ENCODE measurements around the gene TP53BP1.

TP53BP1 gene

DNA sequence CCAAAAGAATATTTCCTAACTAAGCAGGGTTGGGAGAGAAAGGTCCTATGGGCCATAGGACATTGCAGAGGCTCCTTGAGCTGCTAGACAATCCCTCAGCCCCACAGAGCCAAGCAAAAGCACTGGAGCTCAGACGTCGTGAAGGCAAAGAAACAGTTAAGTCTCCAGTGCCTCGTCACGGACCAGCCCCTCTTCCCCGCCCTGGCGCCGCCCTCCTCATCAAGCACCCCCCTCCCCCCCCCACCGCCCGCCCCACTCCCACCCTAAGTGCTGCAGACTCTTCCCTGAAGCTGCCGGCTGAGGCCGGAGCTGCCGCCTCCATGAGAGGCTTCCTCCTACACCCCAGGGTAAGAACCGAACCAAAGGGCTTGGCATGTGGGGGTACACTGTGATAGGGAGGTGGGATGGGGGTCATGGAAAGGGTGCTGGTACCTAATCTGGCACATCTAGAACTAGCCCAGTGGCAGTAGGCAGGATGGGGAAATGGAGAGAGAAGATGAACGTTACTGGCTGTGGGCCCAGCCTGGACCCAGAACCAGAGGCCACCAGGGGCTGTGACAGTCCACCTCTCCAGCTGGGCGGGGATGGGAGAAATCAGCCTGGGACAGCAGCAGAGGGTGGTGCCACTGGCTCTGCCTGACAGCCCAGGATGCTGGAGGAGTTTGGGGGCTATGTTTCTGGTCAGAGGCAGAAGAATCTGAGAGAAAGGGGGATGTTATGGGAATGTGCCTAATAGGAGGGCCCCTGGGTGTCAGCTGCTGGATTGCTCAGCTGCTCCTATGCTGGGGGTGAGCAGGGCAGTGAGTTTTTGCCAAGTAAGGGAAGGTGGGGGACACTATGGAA lies 24.6 kb upstream of the TP53BP1 start, which contains the start of gene MAP1A:
TSS of gene MAP1A (plus strand) at position 255 of the 843 bp plus-strand sequence. CDS start 3,866 bp downstream, outside the sequence.
- DNase-seq = peak; percentile 79

- DNase-seq = peak; percentile 84
These were observed 23.9 kb upstream of the TP53BP1 start for GRCh38 chr15:43516801-43517353.

DNA sequence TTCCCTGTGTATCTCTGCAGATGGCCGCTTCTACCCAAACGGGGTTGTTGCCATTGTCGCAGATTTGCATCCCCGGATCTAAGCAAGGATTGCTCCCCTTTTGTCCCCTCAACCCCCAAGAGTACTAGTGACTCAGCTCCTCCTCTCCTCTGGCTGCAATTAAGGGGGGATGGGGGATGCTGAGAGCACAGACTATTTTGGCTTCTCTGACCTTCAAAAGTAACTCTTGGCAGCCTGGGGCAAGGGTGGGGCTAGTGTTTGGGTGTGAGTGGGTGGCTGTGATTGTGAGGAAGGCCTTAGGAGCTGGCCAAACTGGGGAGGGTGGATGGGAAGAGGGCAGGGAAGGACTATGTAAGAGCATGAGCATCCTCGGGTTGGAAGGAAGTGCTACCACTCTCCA lies 23.2 kb upstream of the TP53BP1 start:
- peak; percentile 58 for DNase-seq

DNA sequence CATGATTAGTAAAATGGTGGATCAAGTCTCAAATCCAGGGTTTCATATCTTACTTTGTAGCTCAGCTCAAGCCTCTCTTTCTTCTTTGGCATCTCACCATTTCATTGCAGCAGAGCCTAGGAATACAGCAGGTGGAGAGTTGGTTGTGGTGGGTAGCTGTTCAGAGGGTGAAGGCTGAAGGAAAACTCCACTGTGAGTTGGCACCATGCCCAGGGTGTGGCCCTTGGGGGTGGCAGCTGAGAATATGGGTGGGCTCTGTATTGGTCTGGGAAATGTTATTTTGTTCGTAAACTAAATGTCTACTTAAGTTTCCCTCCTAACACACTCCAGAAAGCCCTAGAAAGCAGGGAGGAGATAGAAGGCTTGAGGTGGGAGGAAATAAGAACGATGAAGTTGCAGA lies 22.8 kb upstream of the TP53BP1 start:
- DNase-seq = no peak

GRCh38 chr15:43514241-43515057 lies 21.5 kb upstream of the TP53BP1 start:
- peak; percentile 40 for DNase-seq

GRCh38 chr15:43513550-43513949 lies 20.6 kb upstream of the TP53BP1 start:
- DNase-seq = peak; percentile 43

GRCh38 chr15:43511012-43511885 lies 18.3 kb upstream of the TP53BP1 start:
- DNase-seq = no peak

- peak; percentile 99 for DNase-seq
These were observed 17.4 kb upstream of the TP53BP1 start for GRCh38 chr15:43510200-43511011.

DNA sequence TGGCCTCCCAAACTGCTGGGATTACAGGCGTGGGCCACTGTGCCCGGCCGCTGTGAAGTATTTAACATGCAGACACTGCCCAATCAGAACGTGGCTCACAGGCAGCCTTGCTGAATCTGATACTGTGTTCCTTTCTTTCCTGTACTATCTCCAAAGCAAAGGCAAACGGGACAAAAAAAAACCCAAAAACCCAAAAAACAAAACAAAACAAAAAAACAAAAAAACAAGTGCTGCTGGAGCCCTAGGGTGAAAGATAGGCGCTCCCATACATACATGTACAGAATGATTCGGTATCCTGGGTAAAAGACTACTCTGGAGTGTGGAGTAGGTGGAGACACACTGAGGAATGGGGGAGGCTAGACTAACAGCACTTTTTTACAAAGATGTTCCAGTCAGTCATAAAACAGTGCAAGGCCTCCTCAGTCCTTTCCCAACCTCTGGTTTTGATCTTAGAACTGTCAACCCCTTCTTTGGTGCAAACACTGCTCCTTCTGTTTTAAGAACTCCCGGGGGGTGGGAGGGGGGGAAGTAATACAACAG lies 16.8 kb upstream of the TP53BP1 start:
- no peak for DNase-seq

- peak; percentile 19 for DNase-seq
These were observed 16.2 kb upstream of the TP53BP1 start for GRCh38 chr15:43508991-43509659.

DNA sequence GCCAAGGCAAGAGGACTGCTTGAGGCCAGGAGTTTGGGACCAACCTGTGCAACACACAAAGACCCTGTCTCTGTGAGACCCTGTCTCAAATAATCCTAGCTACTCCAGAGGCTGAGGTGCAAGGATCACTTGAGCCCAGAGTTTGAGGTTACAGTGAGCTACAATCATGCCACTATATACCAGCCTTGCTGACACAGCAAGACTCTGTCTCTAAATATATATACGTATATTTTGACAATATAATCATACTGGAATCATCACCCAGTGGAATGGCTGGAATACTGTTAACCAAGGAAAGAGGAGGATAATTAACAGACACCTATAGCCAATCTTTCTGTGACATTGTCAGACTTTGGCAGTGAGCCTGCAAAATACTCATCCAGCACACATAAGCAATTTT lies 15.5 kb upstream of the TP53BP1 start:
- no peak for DNase-seq

DNA sequence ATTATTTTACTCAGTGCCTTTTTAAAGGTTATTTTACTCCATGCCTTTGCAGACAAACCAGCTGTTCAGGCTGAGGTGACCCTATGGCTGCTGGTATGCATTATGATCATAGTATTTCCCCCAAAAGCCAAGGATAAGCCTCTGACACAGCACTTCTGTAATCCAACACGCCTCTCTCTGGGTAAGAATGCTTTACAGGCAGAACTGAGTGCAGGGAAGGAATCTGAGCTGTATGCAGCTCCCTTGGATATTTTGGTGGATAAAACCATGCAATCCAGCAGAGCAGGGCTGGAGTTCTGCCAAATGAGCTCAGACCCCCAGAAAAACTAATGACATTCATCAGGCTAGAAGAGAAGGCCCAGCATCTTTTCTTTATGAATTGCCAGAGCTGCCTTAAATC lies 12.8 kb upstream of the TP53BP1 start:
- DNase-seq = peak; percentile 91

DNA sequence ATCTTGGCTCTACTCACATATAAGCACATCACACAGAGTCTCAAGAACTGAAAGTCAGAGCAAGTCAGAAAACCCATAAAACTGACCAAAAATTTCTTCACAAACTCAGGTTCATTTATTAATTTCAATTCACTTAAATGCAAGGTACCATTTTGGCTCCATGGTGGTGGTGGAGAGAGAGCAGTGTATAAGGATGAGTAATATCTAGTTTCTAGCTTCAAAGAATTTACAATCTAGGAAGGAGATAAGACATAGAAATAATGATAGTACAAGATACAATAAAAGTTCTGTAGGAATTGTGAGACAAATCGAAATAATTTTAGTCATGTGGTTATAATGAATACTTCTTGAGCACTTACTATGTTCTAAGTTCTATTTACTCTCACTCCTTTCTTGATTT lies 6.7 kb upstream of the TP53BP1 start:
- DNase-seq = no peak

- no peak for DNase-seq
These were observed 6.0 kb upstream of the TP53BP1 start for GRCh38 chr15:43498990-43499389.

DNA sequence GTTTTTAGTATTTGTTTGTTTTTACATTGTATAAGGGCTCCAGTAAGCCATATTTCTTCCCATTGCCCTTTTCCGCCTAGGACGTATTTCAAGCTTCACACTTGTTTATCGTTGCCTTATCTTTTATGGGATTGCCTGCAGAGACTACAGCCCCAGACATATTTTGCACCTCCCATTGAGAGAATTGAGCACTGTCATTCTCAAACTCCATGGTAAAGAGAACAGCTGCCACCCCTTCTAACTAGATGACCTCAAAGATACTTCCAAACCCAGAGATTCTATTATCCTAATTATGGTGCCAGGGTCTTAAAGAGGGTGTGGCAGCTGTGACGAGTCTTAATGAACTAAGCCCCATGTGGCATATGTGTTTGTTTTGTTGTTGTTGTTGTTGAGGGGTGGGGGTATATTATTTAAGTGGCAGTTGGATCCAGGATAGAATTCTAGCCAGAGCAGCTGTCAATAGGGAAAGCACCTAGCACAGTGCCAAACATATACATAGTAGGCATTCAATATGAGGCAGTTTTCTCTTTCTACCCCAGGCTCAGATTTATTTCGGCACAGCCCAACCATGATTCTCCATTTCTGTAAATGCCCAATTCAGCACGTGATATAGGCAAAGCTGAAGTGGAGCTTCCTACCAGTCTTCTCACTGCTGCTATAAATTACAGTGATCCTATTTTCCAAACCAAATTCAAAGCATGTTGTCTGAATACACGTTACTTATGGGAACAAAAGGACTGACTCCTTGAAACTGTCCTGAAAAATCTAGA lies 932 bp upstream of the TP53BP1 start:
- no peak for DNase-seq

GRCh38 chr15:43492266-43492665 lies 690 bp downstream of the TP53BP1 start:
- DNase-seq = no peak

DNA sequence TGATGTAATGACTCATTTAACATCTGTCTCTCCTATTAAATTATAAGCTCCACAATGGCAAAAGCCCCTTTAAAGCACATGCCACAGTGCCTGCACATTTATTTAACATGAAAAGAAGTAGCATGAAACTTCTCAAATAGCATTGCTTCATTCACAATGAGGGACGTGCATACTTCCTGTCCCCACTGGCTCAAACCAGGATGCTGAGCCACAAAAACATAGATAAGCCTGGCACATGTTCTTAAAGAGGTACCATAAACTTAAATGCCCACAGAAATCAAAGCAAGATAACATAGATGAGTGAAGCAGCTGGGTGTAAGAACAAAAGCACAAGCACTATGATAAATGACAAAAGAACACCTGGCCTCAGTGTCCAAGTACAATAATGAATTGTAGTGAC lies 3.8 kb downstream of the TP53BP1 start:
- no peak for DNase-seq

DNA sequence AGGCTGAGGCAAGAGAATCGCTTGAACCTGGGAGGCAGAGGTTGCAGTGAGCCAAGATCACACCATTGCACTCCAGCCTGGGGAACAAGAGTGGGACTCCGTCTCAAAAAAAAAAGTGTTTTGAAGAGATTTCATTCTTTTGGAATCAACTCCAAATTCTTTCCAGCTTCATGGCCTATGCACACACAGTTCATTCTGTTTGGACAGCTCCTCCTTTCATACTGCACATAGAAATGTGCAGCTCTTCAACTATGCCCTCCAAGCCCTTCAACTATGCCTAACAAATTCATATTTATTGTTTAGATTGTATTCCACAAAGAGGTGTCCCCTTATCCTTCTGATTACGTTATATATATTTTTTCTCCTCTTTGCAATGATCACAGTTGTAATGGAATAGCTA lies 4.2 kb downstream of the TP53BP1 start:
- DNase-seq = no peak

DNA sequence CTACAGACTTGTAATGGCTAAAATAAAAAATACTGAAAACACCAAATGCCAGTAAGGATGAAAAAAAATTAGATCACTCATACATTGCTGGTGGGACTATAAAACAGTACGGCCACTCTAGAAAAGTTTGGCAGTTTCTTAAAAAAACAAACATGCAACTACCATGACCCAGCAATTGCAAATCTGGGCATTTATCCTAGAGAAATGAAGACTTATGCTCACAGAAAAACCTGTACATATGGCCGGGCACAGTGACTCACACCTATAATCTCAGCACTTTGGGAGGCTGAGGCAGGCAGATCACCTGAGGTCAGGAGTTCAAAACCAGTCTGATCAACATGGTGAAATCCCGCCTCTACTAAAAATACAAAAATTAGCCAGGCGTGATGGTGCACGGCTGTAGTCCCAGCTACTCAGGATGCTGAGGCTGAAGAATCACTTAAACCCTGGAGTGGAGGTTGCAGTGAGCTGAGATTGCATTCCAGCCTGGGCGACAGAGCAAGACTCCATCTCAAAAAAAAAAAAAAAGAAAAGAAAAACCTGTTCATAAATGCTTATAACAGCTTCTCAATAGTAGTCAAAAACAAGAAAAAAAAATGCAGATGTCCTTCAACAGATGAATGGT lies 5.6 kb downstream of the TP53BP1 start:
- no peak for DNase-seq

GRCh38 chr15:43484455-43484854 lies 8.5 kb downstream of the TP53BP1 start:
- DNase-seq = no peak
